ENCODE measurements around the gene INSYN2B.

GRCh38 chr5:169836835-169837536, 143.3 kb downstream of the INSYN2B start:
- TF ChIP-seq POLR2AphosphoS5 (IDR thresholded peaks at IDR 0.05) = no peak
- TF ChIP-seq CTCF (IDR thresholded peaks at IDR 0.05) = no peak
- no peak for TF ChIP-seq POLR2A (IDR thresholded peaks at IDR 0.05)
- no peak for TF ChIP-seq EP300 (IDR thresholded peaks at IDR 0.05)
